HepG2 (cell line): ENCODE measurements around the gene RBM6. TPM values are rescaled to one million over a fixed set of nuclear protein-coding genes. Genes with fewer than 3 reads are reported as not detected.

Experiments used
- ATAC-seq: fragments of 200-7000 bp; cut with Tn5 transposase; 3 replicates; pipeline ENCODE4 v1.9.1; 2020; ENCODE audit warnings: mild to moderate bottlenecking, moderate library complexity
- BruUV-seq: library from RNA; stranded (reverse); fragments of 400-500 nt; replicated peaks from 2 replicates; lab custom pipeline; 2021; lab: Mats Ljungman, UMichigan
- CTCF ChIA-PET: fragments of 300-600 bp; formaldehyde crosslinking; extraction: SDS; loops from one replicate; lab custom pipeline; 2021; ENCODE audit warnings: low total read pairs, inconsistent platforms, low intra/inter-chr PET ratio; lab: Yijun Ruan, JAX
- POLR2A ChIA-PET: fragments of 350-600 bp; sonication (Branson Sonifier 250); formaldehyde crosslinking; loops from one replicate; lab custom pipeline; 2020; ENCODE audit warnings: antibody characterized with exemption, inconsistent platforms; lab: Yijun Ruan, JAX
- DNase-seq: peaks from one replicate; pipeline ENCODE4 v3.0.0-alpha.2; 2015; ENCODE audit warnings: low spot score
- FAIRE-seq: peaks from 3 replicates; lab custom pipeline; 2011; peaks lifted over from hg19 to GRCh38; lab: Jason Lieb, UNC
- H2AFZ ChIP-seq: one replicate; pipeline ENCODE4 v1.6.1; 2011; ENCODE audit warnings: low read length, inconsistent platforms
- H3K27ac ChIP-seq: fragments of 300-600 bp; 3 replicates; pipeline ENCODE4 v1.8.0; 2011; ENCODE audit warnings: mixed run types, mild to moderate bottlenecking, mixed read lengths, low read length, inconsistent platforms; ENCODE audit not compliant: insufficient read depth; ENCODE audit errors: extremely low read length
- H3K27me3 ChIP-seq, 2 experiments: fragments of 200-600 bp in 1 of 2; 2 replicates in 1 of 2; 3 replicates in 1 of 2; pipeline versions ENCODE4 v1.6.0 to v1.8.0; 2011; ENCODE audit warnings: low read length in 2 of 2, mild to moderate bottlenecking in 2 of 2, moderate library complexity in 2 of 2, inconsistent platforms in 1 of 2; ENCODE audit not compliant: insufficient read depth in 2 of 2, control insufficient read depth in 1 of 2
- H3K36me3 ChIP-seq, 2 experiments: fragments of 200-600 bp in 1 of 2; replicated peaks in 1 of 2; 2 replicates in 1 of 2; 3 replicates in 1 of 2; pipeline versions ENCODE4 v1.5.1 to v1.8.0; 2011; ENCODE audit warnings: low read length in 2 of 2, inconsistent platforms in 1 of 2; ENCODE audit not compliant: insufficient read depth in 2 of 2, control insufficient read depth in 1 of 2
- H3K4me1 ChIP-seq: 2 replicates; pipeline ENCODE4 v1.5.1; 2012; ENCODE audit warnings: low read length, inconsistent platforms; ENCODE audit not compliant: insufficient read depth
- H3K4me2 ChIP-seq: 2 replicates; pipeline ENCODE4 v1.6.0; 2011; ENCODE audit warnings: low read depth, low read length, inconsistent platforms
- H3K4me3 ChIP-seq, 3 experiments: fragments of 200-600 bp in 1 of 3; sonication (generic), shearing (Covaris generic) in 1 of 3; replicated peaks in 1 of 3; 2 replicates each; pipeline ENCODE4 v1.5.1; 2011 to 2016; ENCODE audit warnings: low read length in 3 of 3, inconsistent platforms in 2 of 3, low read depth in 2 of 3, mild to moderate bottlenecking in 2 of 3, control low read depth in 1 of 3, mixed read lengths in 1 of 3; ENCODE audit not compliant: insufficient read depth in 1 of 3
- H3K79me2 ChIP-seq: one replicate; pipeline ENCODE4 v1.6.1; 2011; ENCODE audit warnings: low read length, inconsistent platforms; ENCODE audit not compliant: insufficient read depth
- H3K9ac ChIP-seq: 2 replicates; pipeline ENCODE4 v1.6.0; 2011; ENCODE audit warnings: mild to moderate bottlenecking, low read depth, low read length, inconsistent platforms; ENCODE audit not compliant: insufficient read depth
- H3K9me3 ChIP-seq: 2 replicates; pipeline ENCODE4 v1.5.1; 2012; ENCODE audit warnings: mild to moderate bottlenecking, low read length
- H4K20me1 ChIP-seq: 2 replicates; pipeline ENCODE4 v1.6.0; 2011; ENCODE audit warnings: inconsistent platforms, mild to moderate bottlenecking, low read length, moderate library complexity; ENCODE audit not compliant: insufficient read depth
- BCL6 ChIP-seq: IDR thresholded peaks from 2 replicates; pipeline ENCODE4 v1.6.1; 2016; ENCODE audit warnings: missing genetic modification reagents, missing compliant biosample characterization
- ZBTB40 ChIP-seq, 2 experiments: fragments of 450-650 bp in 1 of 2; sonication (generic) in 1 of 2; formaldehyde crosslinking in 1 of 2; IDR thresholded peaks; 2 replicates each; pipeline versions ENCODE4 v1.6.1 to v1.8.0; 2016 to 2022; ENCODE audit warnings: antibody characterized with exemption in 1 of 2, mild to moderate bottlenecking in 1 of 2, missing genetic modification reagents in 1 of 2
- WGBS: methylation state at CpG from one replicate; pipeline ENCODE4 v1.1.6; 2017; ENCODE audit warnings: low lambda C conversion rate; 5-methylcytosine and 5-hydroxymethylcytosine counted together
- in situ Hi-C: cut with HindIII; loops from 2 replicates; pipeline ENCODE4 v1.10.0; 2017; ENCODE audit warnings: low pct_unique_long_range_greater_than_20kb; ENCODE audit not compliant: extremely low pct_ligation_motif_present
- intact Hi-C: fragments of 100-400 bp; cut with micrococcal nuclease; formaldehyde crosslinking; loops from one replicate; pipeline ENCODE4 v1.10.0; 2022; ENCODE audit not compliant: unreplicated experiment
- polyA plus RNA-seq, 8 experiments: library from polyadenylated mRNA; depleted of rRNA in 3 of 8; stranded (reverse) in 7 of 8; unstranded in 1 of 8; fragments of >200 nt; fragmentation: Illumina TruSeq in 4 of 8; extraction: Trizol in 4 of 8; gene quantifications; 2 replicates each; pipeline versions ENCODE4 v1.2.1 to v1.2.3, GENCODE V29; 2011 to 2016; ENCODE audit warnings: low read depth in 4 of 8, missing spikeins in 1 of 8, mixed read lengths in 1 of 8; ENCODE audit not compliant: insufficient read depth in 1 of 8
- total RNA-seq, 5 experiments: library from RNA; depleted of rRNA; stranded (reverse); fragments of >200 nt; fragmentation: Illumina TruSeq; extraction: Trizol; gene quantifications; 2 replicates each; pipeline ENCODE4 v1.2.3, GENCODE V29; 2016; ENCODE audit warnings: low read depth in 1 of 5
- TF ChIP-seq, protein P1 (sequence below), 2 experiments: fragments of 450-650 bp in 1 of 2; sonication (generic) in 1 of 2; formaldehyde crosslinking; IDR thresholded peaks; 2 replicates each; pipeline versions ENCODE4 v1.5.0 to v1.8.0; 2020 to 2022; ENCODE audit warnings: mild to moderate bottlenecking in 1 of 2, missing genetic modification reagents in 1 of 2

RBM6 gene
- total and polyA plus RNA-seq, 2 of the 13 experiments (the other 11 are each of a cell fraction or from before 2014, with no cell fraction given), result 72.7 to 86.1 TPM

DNA sequence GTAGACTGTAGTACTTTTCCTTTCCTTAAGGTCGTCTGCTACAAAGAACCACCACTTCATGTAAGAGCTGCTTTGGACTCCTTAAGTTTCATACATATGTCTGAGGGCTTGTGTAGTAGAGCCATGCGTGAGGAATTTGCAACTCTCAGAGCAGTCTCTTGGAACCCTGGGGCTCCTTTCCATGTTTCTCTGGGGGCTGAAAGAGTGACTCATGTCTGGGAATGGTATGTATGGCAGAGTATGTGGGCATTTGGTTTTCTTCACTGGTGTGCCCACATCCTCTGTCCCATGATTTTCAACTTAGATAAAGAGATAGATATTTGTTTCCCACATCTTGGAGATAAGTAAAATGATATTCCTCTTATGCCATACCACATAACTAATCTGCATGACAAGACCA, 128.2 kb downstream of the RBM6 start (continued):
- TF ChIP-seq, protein P1, sequence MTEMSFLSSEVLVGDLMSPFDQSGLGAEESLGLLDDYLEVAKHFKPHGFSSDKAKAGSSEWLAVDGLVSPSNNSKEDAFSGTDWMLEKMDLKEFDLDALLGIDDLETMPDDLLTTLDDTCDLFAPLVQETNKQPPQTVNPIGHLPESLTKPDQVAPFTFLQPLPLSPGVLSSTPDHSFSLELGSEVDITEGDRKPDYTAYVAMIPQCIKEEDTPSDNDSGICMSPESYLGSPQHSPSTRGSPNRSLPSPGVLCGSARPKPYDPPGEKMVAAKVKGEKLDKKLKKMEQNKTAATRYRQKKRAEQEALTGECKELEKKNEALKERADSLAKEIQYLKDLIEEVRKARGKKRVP (CRISPR knock-in tag; IDR thresholded peaks at IDR 0.05), result no peak
- TF ChIP-seq, all 625 proteins: peak for 0

DNA sequence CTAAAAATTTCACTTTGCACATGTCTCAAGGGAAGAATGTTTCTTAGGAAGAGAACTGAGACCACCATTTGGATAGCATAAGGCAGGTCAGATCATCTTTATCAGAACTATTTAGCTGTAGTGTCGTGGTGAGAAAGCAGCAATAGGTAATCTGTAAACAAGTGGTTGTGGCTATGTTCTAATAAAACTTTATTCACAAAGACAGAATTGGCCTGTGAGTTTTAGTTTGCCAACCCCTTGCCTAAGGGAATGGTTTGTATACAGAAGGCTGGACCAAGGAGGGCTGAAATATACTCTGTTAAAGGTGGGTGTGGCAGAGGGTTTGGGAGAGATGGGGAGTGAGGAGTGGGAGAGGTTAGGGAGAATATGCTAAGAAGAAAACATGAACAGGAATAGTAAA, 138.1 kb downstream of the RBM6 start:
- no peaks in the 10 kb centered on the region for H3K9me3 ChIP-seq
- no peak overlapping the region for H3K27ac ChIP-seq
- WGBS, result 100% methylated on average over 1 of the region's 1 CpG
- no peaks in the 10 kb centered on the region for H4K20me1 ChIP-seq
- intact Hi-C loops (no loop called here), in situ Hi-C loops (no loop called here)
- H2AFZ ChIP-seq, result no peak overlapping the region
- ChIA-PET CTCF (no interaction called here), POLR2A (no interaction called here)
- H3K27me3 ChIP-seq, result no peaks in the 10 kb centered on the region
- H3K79me2 ChIP-seq, result no peaks in the 10 kb centered on the region
- DNase-seq (no peak), FAIRE-seq (no peak), ATAC-seq (no peak)
- H3K4me1 ChIP-seq, result no peaks in the 10 kb centered on the region
- H3K4me3 ChIP-seq, result no peak overlapping the region
- H3K9ac ChIP-seq, result no peak overlapping the region
- TF ChIP-seq ZBTB40 (IDR thresholded peaks at IDR 0.05) (peak; percentile 52), ZBTB40 (CRISPR knock-in tag; IDR thresholded peaks at IDR 0.05) (peak; percentile 82; the same call in 1 of the 2 replicates), BCL6 (CRISPR knock-in tag) (no peak)
- BruUV-seq, result no TSS peak
- H3K36me3 ChIP-seq, result peaks cover 7 to 18% of the 10 kb centered on the region in 2 experiments
- no peak overlapping the region for H3K4me2 ChIP-seq
